ENCODE results near the gene SND1.

SND1 gene

GRCh38 chr7:127914693-127915092 lies 262.7 kb downstream of the SND1 start:
- no peak for DNase-seq

GRCh38 chr7:127916735-127917134 lies 264.7 kb downstream of the SND1 start:
- DNase-seq = no peak

GRCh38 chr7:127918130-127918529 lies 266.1 kb downstream of the SND1 start:
- DNase-seq = no peak

- no peak for DNase-seq
These were observed 268.9 kb downstream of the SND1 start for GRCh38 chr7:127920787-127921438.

GRCh38 chr7:127922656-127923055 lies 270.7 kb downstream of the SND1 start:
- DNase-seq = no peak

- DNase-seq = no peak
These were observed 272.9 kb downstream of the SND1 start for GRCh38 chr7:127924874-127925273.

GRCh38 chr7:127927348-127927696 lies 275.3 kb downstream of the SND1 start:
- no peak for DNase-seq

- no peak for DNase-seq
These were observed 276.2 kb downstream of the SND1 start for GRCh38 chr7:127928222-127928621.

GRCh38 chr7:127928852-127929251 lies 276.9 kb downstream of the SND1 start:
- no peak for DNase-seq

GRCh38 chr7:127930341-127931328 lies 278.6 kb downstream of the SND1 start:
- DNase-seq = no peak

- DNase-seq = no peak
These were observed 280.1 kb downstream of the SND1 start for GRCh38 chr7:127932076-127932475.

GRCh38 chr7:127932496-127932895 lies 280.5 kb downstream of the SND1 start:
- DNase-seq = no peak

GRCh38 chr7:127933146-127933545 lies 281.2 kb downstream of the SND1 start:
- no peak for DNase-seq

- DNase-seq = no peak
These were observed 282.7 kb downstream of the SND1 start for GRCh38 chr7:127934711-127935110.

GRCh38 chr7:127935847-127936376 lies 283.9 kb downstream of the SND1 start:
- DNase-seq = no peak

GRCh38 chr7:127937066-127937680 lies 285.2 kb downstream of the SND1 start:
- no peak for DNase-seq

- no peak for DNase-seq
These were observed 286.6 kb downstream of the SND1 start for GRCh38 chr7:127938588-127938987.

- peak; percentile 27 for DNase-seq
These were observed 288.6 kb downstream of the SND1 start for GRCh38 chr7:127940381-127941160.

- no peak for DNase-seq
These were observed 289.6 kb downstream of the SND1 start for GRCh38 chr7:127941476-127942210.

GRCh38 chr7:127943541-127944521 lies 291.8 kb downstream of the SND1 start:
- peak; percentile 72 for DNase-seq

- no peak for DNase-seq
These were observed 294.1 kb downstream of the SND1 start for GRCh38 chr7:127946111-127946510.

All from right hindlimb (tissue), 1 donor.